GM10266 (cell line): ENCODE data around the gene VPS4B.
A peak's percentile ranks its signal among the peaks of the same experiment; 100 is the strongest.

Source experiments
- DNase-seq: peaks from one replicate; pipeline ENCODE4 v3.0.0; 2012; ENCODE audit errors: extremely low spot score
- TF ChIP-seq, protein P1 (sequence below): IDR thresholded peaks from 2 replicates; pipeline ENCODE4 v1.5.1; 2012; ENCODE audit warnings: mild to moderate bottlenecking, low read depth; ENCODE audit not compliant: control insufficient read depth, insufficient read depth; ENCODE audit errors: missing control alignments

VPS4B gene

DNA sequence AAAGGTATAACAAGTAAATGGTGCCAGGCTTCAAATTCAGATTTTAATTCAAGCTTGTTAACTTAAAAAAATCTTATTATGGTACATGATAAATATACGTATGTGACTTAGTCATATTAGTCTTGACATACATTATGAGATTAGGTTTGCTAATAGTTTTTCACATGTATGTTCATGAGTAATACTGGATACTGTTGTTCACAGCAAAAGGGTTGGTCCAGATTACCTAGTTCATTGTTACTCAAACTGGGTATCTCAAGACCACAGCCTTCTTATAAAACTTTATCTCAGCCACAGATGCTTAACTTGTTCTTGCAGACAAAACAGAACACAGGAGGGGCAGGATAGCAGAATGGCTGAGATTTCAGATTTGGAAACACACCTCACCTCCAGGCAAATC is 26.8 kb downstream of the VPS4B start:
- no peak for DNase-seq
- TF ChIP-seq, protein P1, sequence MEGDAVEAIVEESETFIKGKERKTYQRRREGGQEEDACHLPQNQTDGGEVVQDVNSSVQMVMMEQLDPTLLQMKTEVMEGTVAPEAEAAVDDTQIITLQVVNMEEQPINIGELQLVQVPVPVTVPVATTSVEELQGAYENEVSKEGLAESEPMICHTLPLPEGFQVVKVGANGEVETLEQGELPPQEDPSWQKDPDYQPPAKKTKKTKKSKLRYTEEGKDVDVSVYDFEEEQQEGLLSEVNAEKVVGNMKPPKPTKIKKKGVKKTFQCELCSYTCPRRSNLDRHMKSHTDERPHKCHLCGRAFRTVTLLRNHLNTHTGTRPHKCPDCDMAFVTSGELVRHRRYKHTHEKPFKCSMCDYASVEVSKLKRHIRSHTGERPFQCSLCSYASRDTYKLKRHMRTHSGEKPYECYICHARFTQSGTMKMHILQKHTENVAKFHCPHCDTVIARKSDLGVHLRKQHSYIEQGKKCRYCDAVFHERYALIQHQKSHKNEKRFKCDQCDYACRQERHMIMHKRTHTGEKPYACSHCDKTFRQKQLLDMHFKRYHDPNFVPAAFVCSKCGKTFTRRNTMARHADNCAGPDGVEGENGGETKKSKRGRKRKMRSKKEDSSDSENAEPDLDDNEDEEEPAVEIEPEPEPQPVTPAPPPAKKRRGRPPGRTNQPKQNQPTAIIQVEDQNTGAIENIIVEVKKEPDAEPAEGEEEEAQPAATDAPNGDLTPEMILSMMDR, result no peak

DNA sequence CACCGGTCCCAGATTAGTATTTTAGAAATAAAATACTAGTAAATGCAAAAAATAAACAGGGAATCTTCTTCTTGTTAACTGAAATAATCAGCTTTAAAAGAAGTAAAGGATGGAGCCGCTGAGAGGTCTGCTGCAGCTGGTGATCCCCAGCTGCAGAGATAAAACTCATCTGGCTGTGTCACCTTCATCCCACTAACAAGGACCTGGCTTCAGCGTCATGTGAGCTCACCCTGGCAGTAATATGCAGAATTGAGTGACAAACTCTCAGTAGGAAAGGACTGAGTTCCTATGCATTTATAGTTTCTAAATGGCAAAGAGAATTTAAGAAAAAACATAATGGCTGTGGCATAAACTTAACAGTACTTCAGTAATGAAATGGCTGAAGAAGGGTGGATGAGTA is 27.3 kb downstream of the VPS4B start:
- TF ChIP-seq, protein P1, result no peak
- no peak for DNase-seq

DNA sequence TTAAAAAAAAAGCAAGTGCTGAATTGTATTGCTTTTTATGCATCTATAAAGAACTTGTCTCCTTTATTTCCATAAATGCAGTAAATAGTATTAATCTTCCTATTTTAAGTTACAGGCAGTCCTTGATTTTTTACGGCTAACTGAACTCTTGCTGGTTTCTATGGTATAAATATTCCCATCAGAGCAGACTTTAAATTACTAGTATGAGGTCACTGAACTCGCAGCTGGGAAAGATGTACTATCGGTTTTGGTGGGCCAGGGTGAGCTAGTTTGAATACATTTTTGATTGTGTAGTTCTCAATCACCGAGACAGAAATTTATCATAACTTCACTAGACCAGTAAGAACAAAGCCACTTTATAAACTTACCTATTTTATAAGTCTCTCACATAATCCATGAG is 34.4 kb downstream of the VPS4B start:
- TF ChIP-seq, protein P1, result no peak
- DNase-seq, result no peak

DNA sequence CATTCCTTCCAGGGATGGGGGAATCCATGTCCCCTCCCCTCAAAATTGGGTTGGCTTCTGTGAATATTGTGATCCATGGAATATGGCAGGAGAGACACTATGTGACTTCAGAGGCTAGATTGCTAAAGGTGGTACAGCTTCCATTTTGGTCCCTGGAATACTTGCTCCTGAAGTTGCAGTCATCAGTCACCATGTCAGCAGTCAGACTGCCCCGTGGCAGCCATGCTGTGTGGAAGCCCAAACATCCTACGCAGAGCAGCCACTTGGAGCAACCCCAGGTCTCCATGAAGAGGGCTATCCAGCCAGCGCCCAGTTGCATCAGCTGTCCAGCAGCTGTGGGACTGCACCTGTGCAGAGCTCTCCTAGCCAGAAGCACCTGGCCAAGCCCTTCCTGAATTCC is 39.4 kb downstream of the VPS4B start:
- no peak for DNase-seq
- TF ChIP-seq, protein P1, result no peak

DNA sequence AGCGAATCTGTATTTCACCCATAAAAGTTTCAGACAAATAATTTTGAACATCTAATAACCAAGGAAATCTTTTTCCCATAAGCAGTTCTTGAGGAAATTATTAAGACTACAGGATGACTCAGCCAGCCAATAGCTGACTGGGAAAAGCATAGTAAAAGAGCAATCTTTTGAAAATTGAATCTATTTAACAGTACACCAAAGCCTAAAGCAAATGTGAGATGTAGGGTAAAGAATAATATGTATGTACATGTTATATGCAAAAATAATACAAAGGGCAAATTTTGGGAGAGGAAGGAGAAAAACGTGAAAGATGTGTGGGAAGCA is 42.7 kb downstream of the VPS4B start:
- no peak for DNase-seq
- TF ChIP-seq, protein P1, result no peak

DNA sequence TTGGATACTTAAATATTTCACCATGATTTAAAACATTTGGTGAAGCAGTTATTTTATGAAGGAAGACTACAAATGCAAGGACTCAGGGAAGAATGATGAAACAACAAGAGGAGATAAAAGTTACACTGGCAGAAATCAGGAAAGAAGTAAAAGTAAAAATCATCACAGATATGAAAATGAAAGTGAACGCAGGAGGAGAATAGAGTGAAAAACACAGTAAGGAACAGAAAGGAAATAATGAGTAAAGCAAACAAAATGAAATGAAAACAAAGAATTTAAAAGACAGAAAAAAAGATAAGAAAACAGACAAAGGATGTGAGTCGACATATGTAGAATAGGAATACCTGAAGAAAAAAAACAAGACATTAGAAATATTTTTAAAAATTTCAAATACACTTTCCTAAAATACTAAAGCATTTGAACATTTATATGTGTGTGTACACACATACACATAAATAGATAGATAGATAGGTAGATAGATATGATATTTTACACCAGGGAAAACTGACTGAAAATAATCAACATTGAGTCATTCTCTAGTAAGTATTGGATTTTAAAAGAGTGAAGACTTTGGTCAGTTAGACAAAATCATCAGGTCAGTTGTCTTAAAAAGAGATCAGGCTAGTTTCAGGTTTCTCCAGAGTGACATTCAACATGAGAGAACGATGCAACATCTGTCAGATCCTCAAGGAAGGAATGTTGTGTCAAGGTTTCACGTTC is 43.2 kb downstream of the VPS4B start:
- TF ChIP-seq, protein P1, result no peak
- peak; percentile 33 for DNase-seq

DNA sequence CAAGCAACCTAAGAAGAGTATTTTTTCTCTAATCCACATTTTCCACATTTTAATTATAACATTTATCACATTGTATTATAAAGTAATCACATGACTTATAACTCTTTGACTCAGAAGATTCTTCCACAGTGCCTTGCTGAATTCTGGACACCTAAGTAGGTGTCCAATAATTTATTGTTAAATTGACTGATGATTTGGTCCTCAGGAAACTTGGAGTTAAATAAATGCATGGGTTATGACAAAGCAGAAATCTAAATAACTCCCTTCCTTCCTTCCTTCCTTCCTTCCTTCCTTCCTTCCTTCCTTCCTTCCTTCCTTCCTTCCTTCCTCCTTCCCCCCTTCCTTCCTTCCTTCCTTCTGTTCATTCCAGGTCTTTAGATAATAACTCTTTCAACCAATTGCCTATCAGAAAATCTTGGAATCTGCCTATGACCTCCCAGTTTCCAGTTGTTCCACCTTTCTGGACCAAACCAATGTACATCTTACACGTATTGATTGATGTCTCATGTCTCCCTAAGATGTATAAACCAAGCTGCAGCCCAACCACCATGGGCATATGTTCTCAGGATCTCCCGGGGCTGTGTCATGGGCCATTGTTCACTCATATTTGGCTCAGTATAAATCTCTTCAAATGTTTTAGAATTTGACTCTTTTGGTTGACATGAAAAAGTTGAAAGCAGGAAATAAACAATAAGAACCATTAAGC is 44.8 kb downstream of the VPS4B start:
- no peak for DNase-seq
- TF ChIP-seq, protein P1, result no peak
